Right ventricle myocardium inferior (tissue), 1 donor: ENCODE data around the gene CERS5. TPM values are rescaled to one million over a fixed set of nuclear protein-coding genes. Genes with fewer than 3 reads are reported as not detected.

ENCODE experiments used
- ATAC-seq: fragments of 200-7000 bp; cut with Tn5 transposase; one replicate; pipeline ENCODE4 v1.9.1; 2020; ENCODE audit warnings: mild to moderate bottlenecking, moderate library complexity
- DNase-seq: peaks from one replicate; pipeline ENCODE4 v3.0.0; 2021; ENCODE audit errors: missing footprints
- intact Hi-C: fragments of 100-400 bp; cut with DNase I; formaldehyde crosslinking; loops from one replicate; pipeline ENCODE4 v1.11.0; 2022
- long read RNA-seq: library from polyadenylated mRNA; unstranded; transcript quantifications from one replicate; pipeline ENCODE4 v2.0.0, GENCODE V29; 2021
- total RNA-seq: library from RNA; stranded (reverse); fragmentation: NEBNext Ultra II Directional; extraction: Animal tissue kit (Norgen Biotek cat#: 25700); gene quantifications from one replicate; pipeline ENCODE4 v1.2.1, GENCODE V29; 2021
- donor health status: DM: no; HTN: yes; CAD: no; lungs with severe emphysema.

CERS5 gene, protein sequence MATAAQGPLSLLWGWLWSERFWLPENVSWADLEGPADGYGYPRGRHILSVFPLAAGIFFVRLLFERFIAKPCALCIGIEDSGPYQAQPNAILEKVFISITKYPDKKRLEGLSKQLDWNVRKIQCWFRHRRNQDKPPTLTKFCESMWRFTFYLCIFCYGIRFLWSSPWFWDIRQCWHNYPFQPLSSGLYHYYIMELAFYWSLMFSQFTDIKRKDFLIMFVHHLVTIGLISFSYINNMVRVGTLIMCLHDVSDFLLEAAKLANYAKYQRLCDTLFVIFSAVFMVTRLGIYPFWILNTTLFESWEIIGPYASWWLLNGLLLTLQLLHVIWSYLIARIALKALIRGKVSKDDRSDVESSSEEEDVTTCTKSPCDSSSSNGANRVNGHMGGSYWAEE
- total RNA-seq = 9.6 TPM
- long read RNA-seq, transcript CERS5-201 (10 exons, 2,051 nt) = major isoform, 7 of 11 reads
- long read RNA-seq, partial matches to known transcripts = 0 of 11 reads
- long read RNA-seq, other reads (novel, unspliced or antisense) = 4 of 11 reads

DNA sequence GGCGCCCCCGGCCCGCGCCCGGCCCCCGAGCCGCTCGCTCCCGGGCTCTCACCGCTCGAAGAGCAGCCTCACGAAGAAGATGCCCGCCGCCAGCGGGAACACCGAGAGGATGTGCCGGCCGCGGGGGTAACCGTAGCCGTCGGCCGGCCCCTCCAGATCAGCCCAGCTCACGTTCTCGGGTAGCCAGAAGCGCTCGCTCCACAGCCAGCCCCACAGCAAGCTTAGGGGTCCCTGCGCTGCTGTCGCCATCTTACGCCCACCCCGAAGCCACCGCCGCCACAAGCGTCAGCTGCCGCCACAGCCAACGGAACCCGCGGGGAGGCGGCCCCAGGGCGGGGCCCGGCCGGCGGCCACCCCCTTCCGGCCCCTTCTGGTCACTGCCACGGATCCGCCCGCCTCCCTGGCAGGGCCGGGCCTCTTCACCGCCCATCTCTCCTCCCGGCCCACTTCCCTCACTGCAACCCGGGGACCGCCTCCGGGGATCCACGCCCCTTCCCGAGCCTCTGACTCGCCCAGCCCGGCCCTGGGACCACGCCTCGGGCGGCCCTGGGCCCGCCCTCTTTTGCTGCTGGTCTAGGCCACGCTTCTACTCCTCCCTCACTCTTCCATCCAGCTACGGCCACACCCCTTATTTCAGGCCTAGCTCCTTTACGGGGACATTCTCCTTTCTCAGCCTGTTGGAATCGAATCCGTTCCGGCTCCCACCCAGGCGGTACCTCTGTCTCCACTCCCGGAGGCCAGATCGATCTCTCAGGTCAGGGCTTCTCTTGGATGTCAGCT lies at the start of gene CERS5:
CERS5 (minus strand) TSS at position 321 of the 780 bp plus-strand sequence; CDS start at position 249, 72 bp downstream.
- ATAC-seq (peak; percentile 100), DNase-seq (peak; percentile 99)
- intact Hi-C loops = loop anchor here (2.0 kb wide), 2 partner anchors 56 to 82 kb away; partner anchors contain the start of gene SMARCD1

DNA sequence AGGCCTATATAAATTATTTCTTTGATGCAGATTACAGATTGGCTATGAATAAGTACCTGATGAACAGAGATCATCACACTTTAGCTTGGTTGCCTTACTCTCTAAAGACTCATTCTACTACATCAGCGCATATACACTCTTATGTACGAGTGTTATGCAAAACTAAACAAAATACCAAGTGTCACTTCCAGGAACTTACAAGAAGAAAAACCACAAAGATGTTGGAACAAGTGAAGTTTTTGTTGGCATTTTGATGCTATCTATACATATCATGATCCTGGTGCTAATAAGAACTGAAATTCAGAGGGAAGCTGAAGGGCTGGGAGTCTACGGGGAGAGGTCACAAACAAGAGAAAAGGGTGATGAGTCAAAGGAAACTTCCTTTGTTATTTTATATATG lies 47.9 kb upstream of the CERS5 start:
- intact Hi-C loops = loop anchor here (10.0 kb wide), 1 partner anchor 100 kb away; no protein-coding TSS in a partner anchor
- ATAC-seq (no peak), DNase-seq (no peak)

DNA sequence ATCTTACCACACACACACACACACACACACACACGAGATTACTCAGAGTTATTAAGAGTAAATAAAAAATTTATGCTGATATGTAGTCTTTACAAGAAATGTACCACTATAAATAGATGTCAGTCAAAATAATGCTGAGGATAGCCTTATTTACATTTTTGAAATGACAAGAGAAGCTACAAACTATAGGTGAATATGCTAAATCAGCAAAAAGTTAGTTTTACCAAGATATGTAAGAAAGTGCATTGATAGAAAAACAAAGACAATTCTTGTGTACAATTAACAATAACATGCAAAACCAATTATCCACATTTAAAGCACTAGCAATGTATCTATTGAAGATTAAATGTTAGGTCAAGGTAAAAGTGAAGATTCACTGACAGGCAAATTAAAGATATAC lies 46.8 kb upstream of the CERS5 start:
- ATAC-seq (no peak), DNase-seq (no peak)
- intact Hi-C loops = loop anchor here (10.0 kb wide), 1 partner anchor 101 kb away; no protein-coding TSS in a partner anchor

DNA sequence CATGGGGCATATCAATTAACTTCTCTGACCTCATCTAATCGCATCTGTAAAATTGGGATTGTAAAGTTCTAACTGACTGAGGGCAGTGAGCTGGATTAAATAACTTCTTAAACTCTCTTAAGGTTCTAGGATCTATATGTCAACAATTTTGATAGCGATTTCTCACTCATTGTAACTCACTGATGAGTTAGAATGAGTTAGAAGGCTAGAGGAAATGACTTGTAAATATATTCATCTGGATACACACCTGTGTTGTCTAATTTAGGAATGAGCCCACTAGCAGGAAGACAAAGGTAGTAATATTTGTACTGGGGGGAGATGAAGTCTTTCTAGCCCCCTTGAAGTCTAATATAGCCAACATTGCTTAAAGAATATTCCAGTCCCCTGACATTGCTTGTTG lies 46.3 kb upstream of the CERS5 start:
- DNase-seq (no peak), ATAC-seq (no peak)
- intact Hi-C loops = loop anchor here (10.0 kb wide), 1 partner anchor 101 kb away; no protein-coding TSS in a partner anchor

DNA sequence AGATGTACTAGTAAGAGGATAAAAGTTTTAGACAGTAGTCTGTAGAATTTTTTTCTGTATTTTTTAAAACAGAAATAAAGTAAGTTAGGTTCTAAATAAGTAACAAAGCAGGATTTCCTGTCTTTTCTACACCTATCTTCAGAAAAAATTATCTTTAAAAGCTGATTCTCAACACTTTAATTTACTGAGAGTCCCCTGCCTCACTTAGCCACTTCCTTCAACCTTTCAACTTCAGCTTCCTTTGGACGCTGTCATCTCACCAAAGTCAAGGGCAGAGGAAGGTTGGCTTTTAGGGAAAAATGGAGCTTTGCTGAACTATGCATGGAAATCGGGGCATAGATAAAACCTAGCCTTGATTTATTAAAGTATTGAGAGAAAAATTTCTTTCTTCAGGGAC lies 44.9 kb upstream of the CERS5 start:
- intact Hi-C loops = loop anchor here (10.0 kb wide), 1 partner anchor 103 kb away; no protein-coding TSS in a partner anchor
- DNase-seq (no peak), ATAC-seq (no peak)

DNA sequence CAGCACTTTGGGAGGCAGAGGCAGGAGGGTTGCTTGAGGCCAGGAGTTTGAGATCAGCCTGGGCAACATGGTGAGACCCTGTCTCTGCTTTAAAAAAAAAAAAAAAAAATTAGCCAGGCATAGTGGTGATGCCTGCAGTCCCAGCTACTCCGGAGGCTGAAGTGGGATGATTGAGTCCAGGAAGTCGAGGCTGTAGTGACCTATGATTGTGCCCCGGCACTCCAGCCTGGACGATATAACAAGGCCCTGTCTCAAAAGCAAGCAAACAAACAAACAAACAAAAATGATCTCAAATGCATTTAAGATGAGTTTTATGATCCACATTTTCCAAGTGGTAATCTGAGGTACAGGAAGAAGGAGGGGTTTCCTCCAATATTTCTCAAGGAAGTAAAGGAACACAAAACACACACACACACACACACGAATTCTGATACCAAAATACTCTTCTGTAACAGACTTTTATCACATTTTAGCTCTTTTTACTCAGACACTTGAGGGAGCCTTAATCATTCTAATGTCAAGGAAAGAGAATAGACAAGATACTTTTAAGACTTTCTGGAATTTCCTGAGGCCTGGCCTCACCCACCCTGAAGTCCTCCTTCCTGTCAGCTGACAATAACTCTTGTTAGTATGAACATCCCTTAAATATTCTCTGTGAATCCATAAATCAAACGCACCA lies 44.4 kb upstream of the CERS5 start:
- ATAC-seq = peak; percentile 20

DNA sequence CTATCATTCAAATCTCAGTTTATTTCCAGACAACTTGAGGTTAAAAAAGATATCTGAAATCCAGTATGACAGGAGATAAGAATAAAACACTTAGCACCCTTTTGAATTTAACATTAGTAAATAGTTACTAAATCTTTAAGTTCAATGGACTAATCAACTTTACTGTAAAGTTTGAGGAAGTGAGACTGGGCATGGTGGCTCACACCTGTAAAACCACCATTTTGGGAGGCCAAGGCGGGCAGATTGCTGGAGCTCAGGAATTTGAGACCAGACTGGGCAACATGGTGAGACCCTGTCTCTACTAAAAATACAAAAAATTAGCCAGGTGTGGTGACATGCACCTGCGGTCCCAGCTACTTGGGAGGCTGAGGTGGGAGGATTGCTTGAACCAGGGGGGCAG lies 40.3 kb upstream of the CERS5 start:
- intact Hi-C loops = no loop called here
- DNase-seq (no peak), ATAC-seq (no peak)

More for the DNA sequence above, 44.4 kb upstream of the CERS5 start:
- intact Hi-C loops = loop anchor here (10.0 kb wide), 1 partner anchor 103 kb away; no protein-coding TSS in a partner anchor
- DNase-seq = no peak

DNA sequence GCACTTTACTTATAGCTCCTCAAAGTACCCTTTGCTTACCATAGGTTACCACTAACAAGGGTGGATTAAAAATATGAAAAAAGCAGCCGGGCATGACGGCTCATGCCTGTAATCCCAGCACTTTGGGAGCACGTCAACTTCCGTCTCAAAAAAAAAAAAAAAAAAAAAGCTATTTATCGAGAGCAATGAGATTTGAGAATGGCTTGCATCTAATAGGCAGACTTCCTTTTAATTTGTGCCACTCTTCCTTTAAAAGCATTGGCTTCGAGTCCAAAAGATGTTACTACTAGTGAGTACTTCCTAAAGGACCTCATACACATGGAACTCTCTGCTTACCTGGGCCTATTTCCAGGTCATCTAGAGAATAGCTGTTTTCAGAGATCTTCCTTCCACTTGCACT lies 38.5 kb upstream of the CERS5 start:
- no peak for ATAC-seq
- no peak for DNase-seq
- intact Hi-C loops = no loop called here

DNA sequence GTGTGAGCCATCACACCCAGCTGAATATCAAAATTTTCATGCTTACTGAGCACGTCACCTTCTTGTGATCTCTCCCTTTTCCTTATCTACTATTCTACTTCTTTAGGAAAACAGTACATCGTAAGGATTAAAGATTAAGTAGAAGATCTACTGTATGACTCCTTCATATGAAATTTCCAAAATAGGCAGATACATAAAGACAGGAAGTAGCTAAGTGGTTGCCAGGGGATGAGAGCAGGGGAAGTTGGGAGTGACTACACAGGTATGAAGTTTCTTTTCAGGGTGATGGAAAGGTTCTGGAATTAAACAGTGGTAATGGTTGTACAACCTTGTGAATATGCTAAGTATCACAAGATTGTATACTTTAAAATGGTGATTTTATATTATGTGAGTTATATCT lies 36.5 kb upstream of the CERS5 start:
- no peak for DNase-seq
- no peak for ATAC-seq
- intact Hi-C loops = no loop called here

DNA sequence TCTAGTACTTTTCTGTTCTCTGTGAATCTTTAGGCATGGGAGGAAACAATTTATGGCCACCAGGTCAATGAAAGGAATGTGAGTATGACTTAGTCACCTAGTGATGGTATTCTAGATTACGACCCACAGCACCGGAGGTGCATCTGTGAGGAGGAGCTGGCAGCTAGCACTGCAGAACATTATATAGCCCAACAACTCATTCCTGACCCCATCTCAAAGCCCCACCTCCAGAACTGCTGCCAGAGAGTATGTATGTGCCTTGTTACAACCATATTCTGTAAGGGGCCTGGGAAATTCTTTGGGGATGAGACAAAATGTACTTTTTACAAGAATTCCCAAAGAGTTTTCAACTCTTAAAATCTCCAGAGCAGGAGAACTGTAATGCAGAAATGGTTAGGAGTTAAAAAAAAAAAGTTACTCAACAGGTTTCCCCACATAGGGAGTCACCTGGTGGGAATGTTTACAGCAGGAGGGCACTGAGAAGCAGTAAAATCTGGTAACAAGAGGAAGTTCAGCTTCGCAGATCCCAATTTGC lies 34.9 kb upstream of the CERS5 start:
- DNase-seq (no peak), ATAC-seq (no peak)
- intact Hi-C loops = no loop called here

DNA sequence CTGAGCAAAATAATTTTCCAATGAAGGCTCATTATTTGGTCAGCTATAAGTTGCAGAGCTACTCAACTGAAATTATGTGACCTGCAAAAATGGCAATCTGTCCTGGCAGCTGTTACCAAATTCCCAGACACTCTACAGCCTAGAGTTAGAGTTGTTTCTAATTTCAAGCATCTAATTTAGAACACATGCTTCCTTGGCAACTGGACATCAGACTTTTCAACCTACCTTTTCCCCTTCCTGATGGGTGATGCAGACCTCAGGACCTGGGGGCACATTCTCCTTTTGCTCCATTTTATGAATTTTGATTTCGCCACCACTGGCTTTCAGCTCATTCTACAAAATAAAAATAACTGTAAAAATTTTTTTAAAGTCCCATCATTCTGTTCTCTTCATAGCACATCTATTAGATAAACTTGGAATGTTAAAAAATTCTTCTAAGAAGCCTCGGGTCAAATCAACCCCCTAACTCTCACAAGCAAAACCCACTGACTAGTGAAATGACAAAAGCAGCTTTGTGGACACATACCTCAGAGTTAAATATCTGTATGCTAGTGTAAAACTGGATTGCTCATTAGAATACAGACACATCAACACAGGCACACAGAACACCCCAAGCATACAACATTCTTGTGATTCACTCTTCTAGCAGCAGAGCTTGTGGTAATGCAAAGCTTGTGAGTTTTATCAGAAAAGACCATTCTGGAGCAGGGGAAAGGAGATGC lies 33.5 kb upstream of the CERS5 start:
- no peak for DNase-seq
- intact Hi-C loops = no loop called here
- no peak for ATAC-seq

DNA sequence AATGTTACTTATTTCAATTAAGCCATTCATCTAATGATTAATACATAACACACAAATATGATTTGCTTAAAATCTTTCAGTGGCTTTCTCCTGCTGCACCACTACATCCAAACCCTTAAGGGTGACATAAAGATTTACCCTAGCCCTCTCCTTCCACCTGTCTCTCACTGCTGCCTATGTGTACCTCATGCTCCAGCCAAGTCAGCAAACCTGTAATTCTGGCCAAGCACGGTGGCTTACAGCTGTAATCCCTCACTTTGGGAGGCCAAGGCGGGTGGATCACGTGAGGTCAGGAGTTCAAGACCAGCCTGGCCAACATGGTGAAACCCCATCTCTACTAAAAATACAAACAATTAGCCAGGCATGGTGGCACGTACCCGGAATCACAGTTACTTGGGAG lies 31.7 kb upstream of the CERS5 start:
- ATAC-seq = no peak
- no peak for DNase-seq
- intact Hi-C loops = no loop called here

DNA sequence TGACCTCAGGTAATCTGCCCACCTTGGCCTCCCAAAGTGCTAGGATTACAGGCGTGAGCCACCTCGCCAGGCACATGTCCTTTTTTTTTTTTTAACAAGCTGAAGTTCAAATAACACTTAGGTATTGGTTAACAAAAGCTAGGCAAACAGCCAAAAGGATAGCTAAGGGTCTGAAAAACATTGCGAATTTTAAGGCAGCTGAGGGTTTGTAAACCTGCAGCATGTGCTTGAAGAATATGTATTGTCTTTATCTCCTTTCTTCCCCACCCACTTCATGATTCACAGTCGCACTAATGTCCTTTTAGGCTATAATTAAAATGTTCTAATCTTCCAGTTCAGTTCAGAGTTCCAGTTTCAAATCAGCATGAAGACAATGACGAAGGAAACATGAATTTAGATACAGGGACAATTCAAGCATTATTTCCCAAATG lies 30.1 kb upstream of the CERS5 start:
- ATAC-seq (no peak), DNase-seq (no peak)
- intact Hi-C loops = no loop called here

DNA sequence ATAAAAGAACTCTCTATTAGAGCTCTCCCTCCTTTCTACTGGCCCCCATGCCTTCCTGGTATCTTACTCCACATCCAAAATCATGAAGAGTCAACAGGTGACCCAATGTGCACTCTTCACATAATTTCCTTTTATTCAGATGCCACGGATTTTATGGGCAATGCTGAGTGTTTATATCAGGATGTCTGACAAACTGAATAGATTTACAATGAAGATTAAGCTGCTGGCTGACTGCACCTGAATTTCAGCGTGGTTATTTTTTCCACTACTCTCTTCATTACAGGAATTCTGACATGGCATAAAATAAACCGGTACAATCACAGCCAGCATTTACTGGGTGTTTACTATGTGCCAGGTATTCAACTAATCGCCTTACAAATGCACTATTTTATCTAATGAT lies 29.4 kb upstream of the CERS5 start:
- DNase-seq = no peak
- ATAC-seq = no peak
- intact Hi-C loops = no loop called here

DNA sequence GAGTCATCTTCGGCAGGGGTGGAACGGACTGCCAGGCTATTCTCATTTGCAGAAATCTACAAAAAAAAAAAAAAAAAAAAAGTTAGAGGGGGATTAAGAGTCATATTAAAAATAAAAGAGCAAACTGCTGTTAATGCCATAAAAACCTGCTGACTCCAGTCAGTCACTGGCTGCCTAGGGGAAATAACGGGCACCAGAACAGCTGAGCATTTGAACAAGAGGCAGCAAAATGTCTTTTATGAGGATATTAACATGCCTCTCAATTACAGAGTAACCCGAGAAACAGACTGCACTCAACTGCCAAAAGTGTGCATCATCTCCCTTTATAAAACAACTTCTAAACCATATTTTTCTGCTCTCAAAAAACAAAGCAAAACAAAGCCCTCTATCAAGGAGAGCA lies 28.7 kb upstream of the CERS5 start:
- DNase-seq = no peak
- intact Hi-C loops = no loop called here
- no peak for ATAC-seq

DNA sequence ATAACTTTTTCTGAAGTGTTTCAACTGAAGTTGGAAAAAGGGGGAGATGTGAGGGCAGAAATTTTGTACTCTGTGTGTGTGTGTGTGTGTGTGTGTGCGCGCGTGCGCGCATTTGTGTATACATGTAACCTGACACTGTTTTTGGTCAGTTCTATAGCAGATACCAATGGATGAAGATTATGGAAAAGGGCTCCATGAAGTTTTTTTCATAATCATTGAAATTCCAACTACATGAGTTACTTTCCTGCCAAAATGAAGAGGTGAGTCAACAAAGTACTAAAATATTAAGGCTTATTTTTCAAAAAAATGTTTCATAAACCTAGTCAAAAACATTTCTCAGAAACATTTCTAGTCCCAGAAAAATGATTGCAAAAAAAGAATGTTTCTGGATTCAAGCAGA lies 25.7 kb upstream of the CERS5 start:
- no peak for DNase-seq
- no peak for ATAC-seq
- intact Hi-C loops = no loop called here

DNA sequence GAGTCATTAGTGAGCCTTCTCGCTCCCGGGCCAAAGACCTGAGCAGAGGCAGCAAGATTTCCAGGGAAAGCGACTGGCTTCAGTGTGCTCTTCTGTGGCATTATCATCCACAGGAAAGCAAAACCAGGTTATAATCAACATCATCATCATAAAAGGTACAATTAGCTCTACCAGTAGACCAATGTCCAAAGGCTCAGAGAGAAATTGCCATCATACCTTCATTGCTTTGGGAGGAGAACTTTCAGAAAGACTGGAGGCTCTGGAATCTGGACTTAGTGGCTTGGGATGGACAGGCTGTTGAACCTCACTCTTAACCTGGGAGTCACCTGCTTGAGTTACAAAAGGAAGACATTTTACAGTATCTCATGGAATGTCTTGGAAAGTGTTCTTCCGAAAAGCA lies 25.1 kb upstream of the CERS5 start:
- DNase-seq = no peak
- intact Hi-C loops = no loop called here
- ATAC-seq = no peak

DNA sequence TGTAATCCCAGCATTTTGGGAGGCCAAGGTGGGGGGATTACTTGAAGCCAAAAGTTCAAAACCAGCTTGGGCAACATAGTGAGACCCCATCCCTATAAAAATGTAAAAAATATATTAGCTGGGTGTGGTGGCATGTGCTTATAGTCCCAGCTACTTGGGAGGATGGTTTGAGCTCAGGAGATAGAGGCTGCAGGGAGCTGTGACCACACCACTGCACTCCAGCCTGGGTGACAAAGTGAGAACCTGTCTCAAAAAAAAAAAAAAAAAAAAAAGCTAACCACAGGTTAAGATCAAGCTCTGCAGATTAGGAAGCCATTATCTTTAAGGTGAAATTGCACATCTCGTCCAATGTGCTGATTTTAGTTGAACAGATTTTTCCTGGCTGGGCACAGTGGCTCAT lies 23.7 kb upstream of the CERS5 start:
- DNase-seq (no peak), ATAC-seq (no peak)
- intact Hi-C loops = no loop called here
